Activated CD8-positive, alpha-beta memory T cell treated with anti-CD3 and anti-CD28 coated beads, Interleukin-2, amount 50 U/mL, for 4 hours (primary cell): ENCODE measurements around the gene HBZ.
"Not testable (repeated sequence)": the region's sequence is repeated elsewhere in the genome, so short reads cannot be mapped to it uniquely, and the experiment has no call there.

Experiments used
- DNase-seq: peaks from one replicate; pipeline ENCODE4 v3.0.0-alpha.2; 2020

The HBZ gene

DNA sequence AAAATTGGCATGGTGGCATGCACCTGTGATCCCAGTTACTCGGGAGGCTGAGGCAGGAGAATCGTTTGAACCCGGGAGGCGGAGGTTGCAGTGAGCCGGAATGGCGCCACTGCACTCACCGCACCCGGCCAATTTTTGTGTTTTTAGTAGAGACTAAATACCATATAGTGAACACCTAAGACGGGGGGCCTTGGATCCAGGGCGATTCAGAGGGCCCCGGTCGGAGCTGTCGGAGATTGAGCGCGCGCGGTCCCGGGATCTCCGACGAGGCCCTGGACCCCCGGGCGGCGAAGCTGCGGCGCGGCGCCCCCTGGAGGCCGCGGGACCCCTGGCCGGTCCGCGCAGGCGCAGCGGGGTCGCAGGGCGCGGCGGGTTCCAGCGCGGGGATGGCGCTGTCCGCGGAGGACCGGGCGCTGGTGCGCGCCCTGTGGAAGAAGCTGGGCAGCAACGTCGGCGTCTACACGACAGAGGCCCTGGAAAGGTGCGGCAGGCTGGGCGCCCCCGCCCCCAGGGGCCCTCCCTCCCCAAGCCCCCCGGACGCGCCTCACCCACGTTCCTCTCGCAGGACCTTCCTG, 27.7 kb downstream of the HBZ start, which contains the start of gene HBQ1:
Gene HBQ1, plus strand, starts transcription at position 359 of the 575 bp plus-strand sequence. Its CDS starts 28 bp downstream, at position 387.
- DNase-seq: peak; percentile 48

GRCh38 chr16:180681-181564, 28.5 kb downstream of the HBZ start:
- DNase-seq: peak; percentile 85

DNA sequence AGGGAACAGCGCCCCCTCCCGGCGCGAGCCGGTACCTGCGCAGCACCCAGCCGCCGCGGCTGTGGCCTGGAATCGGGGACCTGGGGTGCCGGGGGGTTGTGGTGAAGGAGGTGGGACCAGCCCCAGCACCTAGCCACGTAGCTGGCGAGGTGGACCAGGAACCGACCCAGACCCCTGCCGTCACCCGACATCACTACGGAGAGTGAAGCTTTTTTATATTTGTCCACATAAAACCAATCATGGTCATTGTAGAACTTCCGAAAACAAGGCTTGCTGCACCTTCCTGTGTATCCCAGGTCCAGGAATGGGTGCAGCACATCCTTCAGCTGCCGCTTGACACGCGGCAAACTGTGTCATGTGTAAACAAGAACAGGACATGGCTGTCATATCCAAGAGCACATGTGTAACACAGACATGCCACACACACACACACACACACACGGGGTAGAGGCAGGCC, 29.1 kb downstream of the HBZ start:
- no peak for DNase-seq

GRCh38 chr16:183005-183404, 30.6 kb downstream of the HBZ start:
- no peak for DNase-seq

- no peak for DNase-seq
Observed at GRCh38 chr16:185213-185612, 32.8 kb downstream of the HBZ start.

- DNase-seq: no peak
Observed at GRCh38 chr16:185691-186090, 33.2 kb downstream of the HBZ start.

GRCh38 chr16:187330-187729, 34.9 kb downstream of the HBZ start:
- no peak for DNase-seq

- no peak for DNase-seq
Observed at GRCh38 chr16:188674-189073, 36.2 kb downstream of the HBZ start.

DNA sequence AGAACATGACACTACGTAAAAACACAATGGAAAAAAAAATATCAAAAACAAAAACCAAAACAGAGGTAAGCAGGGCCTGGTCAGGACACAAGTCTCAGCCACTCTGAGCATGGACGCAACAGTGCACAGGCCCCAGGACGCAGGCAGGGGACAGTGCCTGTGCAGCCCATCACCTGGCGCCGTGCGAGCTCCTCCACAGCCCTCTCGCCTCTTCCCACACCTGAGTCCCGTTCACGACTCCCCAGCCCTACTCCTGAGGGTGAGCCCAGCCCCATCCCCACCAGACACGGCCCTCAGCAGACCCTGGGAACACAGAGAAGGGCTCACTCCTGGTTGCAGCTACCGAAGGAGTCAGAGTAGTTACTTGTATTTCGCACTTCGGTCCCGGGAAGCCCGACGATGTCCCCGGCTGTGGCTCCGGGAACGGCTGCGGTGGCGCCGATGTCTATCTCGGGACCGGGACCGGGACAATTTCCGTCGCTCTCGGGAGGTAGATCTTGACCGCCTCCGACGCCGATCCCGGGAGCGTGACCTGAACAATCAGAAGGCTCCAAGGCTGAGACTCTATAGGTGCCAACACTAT, 37.3 kb downstream of the HBZ start:
- DNase-seq: no peak

DNA sequence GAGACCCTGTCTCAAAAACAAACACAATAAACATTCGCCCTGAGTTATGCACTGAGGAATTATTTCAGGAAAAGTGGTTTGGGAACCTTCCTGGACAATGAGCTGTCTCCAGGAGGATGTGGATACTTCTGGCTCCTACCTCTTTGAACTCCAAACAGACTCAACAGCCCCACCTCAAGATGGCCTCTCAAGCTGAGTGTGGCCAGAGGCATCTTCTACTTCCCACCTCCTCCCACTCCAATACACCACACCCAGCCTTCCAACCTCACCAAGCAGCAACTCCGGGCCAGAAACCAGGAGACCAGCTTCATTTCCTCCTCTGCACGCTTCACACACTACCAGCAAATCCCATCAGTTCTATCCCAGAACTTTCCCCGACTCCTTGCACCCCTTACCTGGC, 39.4 kb downstream of the HBZ start:
- DNase-seq: no peak

DNA sequence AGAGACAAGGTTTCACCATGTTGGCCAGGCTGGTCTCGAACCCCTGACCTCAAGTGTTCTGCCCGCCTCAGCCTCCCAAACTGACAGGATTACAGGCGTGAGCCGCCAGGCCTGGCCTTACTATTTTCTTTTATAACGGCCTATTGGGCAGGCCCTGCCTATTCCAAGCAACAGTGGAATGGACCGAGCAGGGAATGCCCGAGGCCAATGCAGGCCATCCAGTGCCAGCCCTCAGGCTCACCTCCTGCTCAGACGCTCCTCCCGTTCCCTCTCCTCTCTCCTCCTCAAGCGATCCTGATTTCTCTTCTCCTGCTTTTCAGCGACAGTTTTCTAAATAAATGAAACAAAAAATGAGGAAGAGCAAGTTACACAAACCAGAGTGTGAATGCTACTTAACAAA, 40.2 kb downstream of the HBZ start:
- no peak for DNase-seq

- DNase-seq: no peak
Observed at GRCh38 chr16:193441-193840, 41.0 kb downstream of the HBZ start.

GRCh38 chr16:194516-194915, 42.1 kb downstream of the HBZ start:
- no peak for DNase-seq

DNA sequence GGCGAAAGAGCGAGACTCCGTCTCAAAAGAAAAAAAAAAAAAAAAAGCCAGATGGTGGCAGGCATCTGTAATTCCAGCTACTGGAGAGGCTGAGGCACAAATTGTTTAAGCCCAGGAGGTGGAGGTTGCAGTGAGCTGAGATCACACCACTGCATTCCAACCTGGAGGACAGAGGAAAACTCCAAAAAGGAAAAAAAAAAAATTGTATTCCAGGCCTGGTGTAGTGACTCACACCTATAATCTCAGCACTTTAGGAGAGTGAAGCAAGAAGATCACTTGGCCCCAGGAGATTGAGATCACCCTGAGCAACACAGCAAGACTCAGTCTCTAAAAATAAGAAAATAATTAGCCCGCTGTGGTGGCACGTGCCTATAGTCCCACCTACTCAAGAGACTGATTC, 47.9 kb downstream of the HBZ start:
- DNase-seq: no peak

- no peak for DNase-seq
Observed at GRCh38 chr16:203246-203645, 50.8 kb downstream of the HBZ start.

DNA sequence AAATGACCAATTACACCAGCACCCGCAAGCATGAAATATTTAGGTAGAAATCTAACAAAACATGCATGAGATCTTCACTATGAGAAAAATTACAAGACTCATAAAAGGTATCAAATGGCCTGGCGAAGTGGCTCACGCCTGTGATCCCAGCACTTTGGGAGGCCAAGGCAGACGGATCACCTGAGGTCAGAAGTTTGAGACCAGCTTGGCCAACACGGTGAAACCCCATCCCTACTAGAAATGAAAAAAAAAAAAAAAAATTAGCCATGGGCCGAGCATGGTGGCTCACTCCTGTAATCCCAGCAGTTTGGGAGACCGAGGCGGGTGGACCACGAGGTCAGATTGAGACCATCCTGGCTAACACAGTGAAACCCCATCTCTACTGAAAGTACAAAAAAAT, 51.6 kb downstream of the HBZ start:
- DNase-seq: not testable (repeated sequence)
